ENCODE measurements around the gene EMP3. TPM values are rescaled to one million over a fixed set of nuclear protein-coding genes. Genes with fewer than 3 reads are reported as not detected.
A peak's percentile ranks its signal among the peaks of the same experiment; 100 is the strongest.

EMP3 gene
- total and polyA plus RNA-seq, 2 of the 13 experiments (the other 11 are each of a cell fraction or from before 2014, with no cell fraction given), result 2.2 to 7.8 TPM

GRCh38 chr19:48333467-48334384 lies 8.4 kb downstream of the EMP3 start (continued):
- TF ChIP-seq ZNF687 (CRISPR knock-in tag; IDR thresholded peaks at IDR 0.05) (0 out of 2 replicates have a peak, but pooled peaks have one; percentile 28), WIZ (CRISPR knock-in tag; IDR thresholded peaks at IDR 0.05) (no peak), SNAI1 (CRISPR knock-in tag; IDR thresholded peaks at IDR 0.05; ENCODE audit: borderline replicate concordance) (no peak), ZBTB3 (CRISPR knock-in tag; IDR thresholded peaks at IDR 0.05; ENCODE audit: borderline replicate concordance, low read depth) (no peak), RBFOX2 (IDR thresholded peaks at IDR 0.05; ENCODE audit: low read depth, low read length) (0 out of 2 replicates have a peak, but pooled peaks have one; percentile 20), ZNF33A (CRISPR knock-in tag; IDR thresholded peaks at IDR 0.05; ENCODE audit: borderline replicate concordance) (no peak), CREBL2 (CRISPR knock-in tag; IDR thresholded peaks at IDR 0.05; ENCODE audit: borderline replicate concordance) (no peak), ZFX (CRISPR knock-in tag; IDR thresholded peaks at IDR 0.05; ENCODE audit: low read depth) (0 out of 2 replicates have a peak, but pooled peaks have one; percentile 32), ZBTB4 (CRISPR knock-in tag; IDR thresholded peaks at IDR 0.05; ENCODE audit: borderline replicate concordance) (no peak), TFAP4 (IDR thresholded peaks at IDR 0.05; ENCODE audit: borderline replicate concordance, low read depth) (no peak), ZBTB49 (CRISPR knock-in tag; IDR thresholded peaks at IDR 0.05; ENCODE audit: borderline replicate concordance) (no peak)
